ENCODE measurements around the gene MRPL41.
"Not testable (repeated sequence)": the region's sequence is repeated elsewhere in the genome, so short reads cannot be mapped to it uniquely, and the experiment has no call there.

Gene MRPL41

GRCh38 chr9:137588311-137588710 is 36.6 kb downstream of the MRPL41 start:
- DNase-seq: no peak

- no peak for DNase-seq
Measured at GRCh38 chr9:137588891-137589290, 37.2 kb downstream of the MRPL41 start.

- no peak for DNase-seq
Measured at GRCh38 chr9:137589441-137590122, 37.9 kb downstream of the MRPL41 start.

GRCh38 chr9:137590123-137590468 is 38.4 kb downstream of the MRPL41 start:
- no peak for DNase-seq

- DNase-seq: peak; percentile 29
Measured at GRCh38 chr9:137590469-137591383, 39.0 kb downstream of the MRPL41 start, which contains the start of gene ZMYND19. TSS of gene ZMYND19 (minus strand) at chr9:137590512. CDS start at chr9:137590263, 249 bp downstream.

GRCh38 chr9:137592767-137593166 is 41.1 kb downstream of the MRPL41 start:
- no peak for DNase-seq

GRCh38 chr9:137593176-137593575 is 41.5 kb downstream of the MRPL41 start:
- no peak for DNase-seq

GRCh38 chr9:137596577-137596976 is 44.9 kb downstream of the MRPL41 start:
- DNase-seq: not testable (repeated sequence)

- no peak for DNase-seq
Measured at GRCh38 chr9:137598943-137599342, 47.3 kb downstream of the MRPL41 start.
